ENCODE data around the gene WRAP73.

The WRAP73 gene

GRCh38 chr1:3649342-3650247, at the start of gene WRAP73:
WRAP73 (minus strand) TSS chr1:3650103; CDS start chr1:3649999, 104 bp downstream.
- peak; percentile 91 for DNase-seq

- no peak for DNase-seq
Observed at GRCh38 chr1:3699596-3699995, 49.7 kb upstream of the WRAP73 start.

DNA sequence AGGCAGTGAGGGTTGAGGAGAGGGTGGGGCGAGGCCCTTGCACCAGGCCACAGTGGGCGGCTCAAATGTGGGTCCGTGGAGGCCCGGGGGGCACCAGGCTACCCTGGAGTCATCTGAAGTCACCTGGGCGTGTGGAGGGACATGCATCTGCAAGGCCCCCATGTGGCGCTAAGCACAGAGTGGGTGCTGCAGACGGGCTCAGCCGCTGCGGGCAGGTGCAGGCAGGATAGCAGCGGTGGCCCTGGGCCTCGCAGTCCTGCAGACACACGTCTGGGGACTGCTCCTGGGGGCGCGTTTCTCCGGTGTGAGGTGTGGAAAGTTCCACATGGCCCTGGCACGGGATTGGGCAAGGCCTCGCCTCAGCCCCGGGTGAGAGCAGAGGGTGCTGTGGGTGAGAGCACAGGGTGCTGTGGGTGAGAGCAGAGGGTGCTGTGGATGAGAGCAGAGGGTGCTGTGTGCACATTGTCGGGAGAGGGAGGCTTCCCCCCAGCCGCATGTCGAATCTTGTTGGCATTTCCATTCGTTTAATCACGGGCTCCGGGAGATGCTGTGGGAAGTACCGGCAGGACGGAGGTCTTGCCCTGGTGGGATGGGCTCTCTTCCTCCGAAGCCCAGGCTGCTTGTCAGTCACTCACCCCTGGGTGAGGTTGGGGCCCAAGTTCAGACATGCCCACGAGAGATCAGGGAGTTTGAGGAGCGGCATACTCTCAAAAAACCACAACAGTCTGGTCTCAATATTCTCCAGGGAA, 48.9 kb upstream of the WRAP73 start:
- peak; percentile 39 for DNase-seq

DNA sequence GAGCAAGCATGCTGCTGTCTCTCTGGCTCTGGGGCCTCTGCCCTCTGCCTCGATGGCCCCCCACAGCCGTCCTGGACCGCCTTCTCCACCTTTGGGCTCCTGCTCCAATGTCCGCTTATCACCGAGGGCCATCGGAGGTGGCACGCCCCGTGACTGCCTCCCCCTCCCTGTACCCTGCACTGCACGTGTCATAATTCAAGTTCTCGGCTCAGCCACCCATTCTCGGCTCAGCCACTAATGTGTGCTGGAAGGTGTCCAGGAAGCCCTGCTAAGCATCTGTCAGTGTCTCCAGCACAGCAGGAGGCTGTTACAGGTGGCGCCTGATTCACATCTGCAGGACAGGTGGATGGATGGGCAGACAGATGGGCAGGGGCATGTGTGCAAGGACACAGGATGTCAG, 47.9 kb upstream of the WRAP73 start:
- DNase-seq, result peak; percentile 98

GRCh38 chr1:3697104-3697503, 47.2 kb upstream of the WRAP73 start:
- DNase-seq, result no peak

- DNase-seq, result no peak
Observed at GRCh38 chr1:3696689-3697088, 46.8 kb upstream of the WRAP73 start.

- DNase-seq, result no peak
Observed at GRCh38 chr1:3695326-3696217, 45.7 kb upstream of the WRAP73 start.

- DNase-seq, result no peak
Observed at GRCh38 chr1:3693321-3693720, 43.4 kb upstream of the WRAP73 start.

GRCh38 chr1:3692598-3692997, 42.7 kb upstream of the WRAP73 start:
- DNase-seq, result peak; percentile 53

GRCh38 chr1:3691421-3692204, 41.7 kb upstream of the WRAP73 start:
- peak; percentile 33 for DNase-seq

DNA sequence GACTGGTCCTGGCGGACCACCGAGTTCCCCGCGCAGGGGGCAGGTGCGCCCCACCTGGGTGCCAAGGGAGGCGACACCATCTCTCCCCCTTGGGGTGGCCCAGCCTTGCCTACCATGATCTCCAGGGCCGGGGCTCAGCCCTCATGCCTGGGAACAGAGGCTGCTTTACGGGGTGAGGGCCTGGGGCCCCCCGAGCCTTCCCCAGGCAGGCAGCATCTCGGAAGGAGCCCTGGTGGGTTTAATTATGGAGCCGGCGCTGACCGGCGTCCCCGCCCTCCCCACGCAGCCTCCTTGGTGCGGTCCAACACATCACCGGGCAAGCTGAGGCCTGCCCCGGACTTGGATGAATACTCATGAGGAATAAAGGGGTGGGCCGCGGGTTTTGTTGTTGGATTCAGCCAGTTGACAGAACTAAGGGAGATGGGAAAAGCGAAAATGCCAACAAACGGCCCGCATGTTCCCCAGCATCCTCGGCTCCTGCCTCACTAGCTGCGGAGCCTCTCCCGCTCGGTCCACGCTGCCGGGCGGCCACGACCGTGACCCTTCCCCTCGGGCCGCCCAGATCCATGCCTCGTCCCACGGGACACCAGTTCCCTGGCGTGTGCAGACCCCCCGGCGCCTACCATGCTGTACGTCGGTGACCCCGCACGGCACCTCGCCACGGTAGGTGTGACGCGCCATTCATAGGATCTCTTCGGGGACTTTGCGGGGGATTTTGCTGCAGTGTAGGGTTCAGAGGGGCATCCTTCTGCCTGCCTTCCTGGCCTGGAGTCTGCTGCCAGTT, 40.6 kb upstream of the WRAP73 start:
- peak; percentile 86 for DNase-seq

GRCh38 chr1:3689138-3689750, 39.3 kb upstream of the WRAP73 start:
- DNase-seq, result peak; percentile 36

- no peak for DNase-seq
Observed at GRCh38 chr1:3688356-3689137, 38.6 kb upstream of the WRAP73 start.

DNA sequence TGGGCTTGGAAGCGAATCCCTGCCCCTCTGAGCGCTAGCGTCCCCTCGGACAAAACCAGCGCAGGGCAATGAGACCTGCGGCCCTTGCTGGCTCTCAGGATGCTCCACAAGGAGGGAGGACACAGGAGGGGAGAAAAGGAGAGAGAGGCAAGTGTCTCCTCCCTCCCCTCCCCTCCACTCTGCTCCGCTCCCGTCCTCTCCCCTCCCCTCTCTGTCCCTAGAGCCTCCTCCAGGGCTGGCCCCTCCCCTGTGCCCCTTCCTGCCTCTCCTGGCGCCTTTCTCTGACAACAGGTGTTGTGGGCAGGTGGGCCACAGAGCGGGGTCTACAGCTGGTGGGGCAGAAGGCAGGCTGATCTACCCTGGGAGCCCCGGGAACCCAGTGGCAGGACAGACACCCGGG, 37.6 kb upstream of the WRAP73 start:
- DNase-seq, result no peak

DNA sequence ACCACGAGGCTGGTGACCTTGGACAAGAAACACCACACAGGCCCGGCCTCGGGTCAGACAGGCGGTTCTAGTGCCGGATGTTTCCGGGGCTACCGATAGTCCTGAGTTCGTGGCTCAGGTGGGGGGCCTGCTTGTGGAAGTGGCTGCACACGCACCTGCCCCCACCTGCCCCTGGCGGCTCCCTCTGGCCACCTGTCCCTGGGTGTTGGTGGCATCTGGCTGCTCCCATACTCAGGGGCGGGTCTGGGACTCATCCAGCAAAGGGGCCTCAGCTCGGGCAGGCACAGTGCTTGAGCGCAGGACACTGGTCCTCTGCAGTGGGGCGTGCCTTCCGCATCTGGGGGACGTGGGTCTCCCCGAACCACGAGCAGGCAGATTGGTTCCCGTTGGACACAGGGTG, 36.0 kb upstream of the WRAP73 start:
- no peak for DNase-seq

GRCh38 chr1:3685222-3685621, 35.3 kb upstream of the WRAP73 start:
- DNase-seq, result no peak

GRCh38 chr1:3683992-3684391, 34.1 kb upstream of the WRAP73 start:
- DNase-seq, result no peak

DNA sequence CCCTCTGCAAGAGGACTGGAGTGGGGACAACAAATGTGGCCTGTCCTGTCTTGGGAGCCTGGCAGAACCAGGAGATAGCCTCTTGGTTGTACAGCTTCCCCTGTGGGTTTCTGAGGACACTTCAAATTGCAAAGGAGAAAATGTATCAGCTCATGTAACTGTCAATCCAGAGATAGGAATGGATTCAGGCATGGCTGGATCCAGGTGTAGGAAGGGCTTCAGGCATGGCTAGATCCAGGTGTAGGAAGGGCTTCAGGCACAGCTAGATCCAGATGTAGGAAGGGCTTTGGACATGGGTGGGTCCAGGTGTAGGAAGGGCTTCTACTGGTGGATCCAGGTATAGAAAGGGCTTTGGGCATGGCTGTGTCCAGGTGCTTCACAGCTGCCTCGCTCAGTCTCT, 33.3 kb upstream of the WRAP73 start:
- DNase-seq, result no peak

DNA sequence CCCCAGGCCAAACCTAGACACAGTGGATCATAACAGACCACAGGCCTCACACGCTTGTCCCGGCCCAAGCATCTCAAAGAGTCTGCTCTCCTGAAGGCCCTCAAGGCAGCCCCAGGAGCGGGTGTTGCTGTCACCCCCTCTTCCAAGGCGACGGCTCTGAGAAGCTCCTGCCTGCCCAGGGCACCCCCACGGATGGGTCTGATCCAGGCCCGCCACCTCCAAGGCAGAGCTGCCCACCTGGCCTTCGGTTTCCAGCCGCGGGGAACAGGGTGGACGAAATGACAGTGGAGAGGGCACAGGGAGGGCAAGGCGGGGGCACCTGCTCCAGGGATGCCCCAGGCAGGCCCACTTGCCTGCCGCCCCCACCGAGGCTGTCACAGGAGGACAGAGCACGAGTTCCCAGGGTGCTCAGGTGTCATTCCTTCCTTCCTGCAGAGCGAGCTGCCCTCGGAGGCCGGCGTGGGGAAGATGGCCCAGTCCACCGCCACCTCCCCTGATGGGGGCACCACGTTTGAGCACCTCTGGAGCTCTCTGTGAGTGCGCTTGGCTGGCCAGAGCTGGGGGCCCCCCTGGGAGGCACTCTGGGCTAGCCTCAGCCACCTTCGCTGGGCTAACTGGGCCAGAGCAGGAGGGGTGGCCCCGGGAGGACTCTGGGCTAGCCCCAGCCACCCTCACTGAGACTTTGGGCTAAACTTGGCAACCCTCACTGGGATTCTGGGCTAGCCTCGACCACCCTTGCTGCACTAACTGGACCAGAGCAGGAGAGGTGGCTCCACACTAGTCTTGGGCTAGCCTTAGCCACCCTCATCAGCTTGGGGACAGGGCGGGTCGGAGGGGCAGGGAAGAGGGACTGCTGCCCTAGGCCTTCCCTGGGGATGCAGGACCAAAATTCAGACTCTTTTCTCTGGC, 32.2 kb upstream of the WRAP73 start:
- DNase-seq, result no peak

All from NCI-H1105 (cell line).